ENCODE results near the gene ITSN1.

Gene ITSN1

GRCh38 chr21:33902349-33902748, 260.0 kb downstream of the ITSN1 start:
- TF ChIP-seq TCF4 (CRISPR knock-in tag; IDR thresholded peaks at IDR 0.05; ENCODE audit: borderline replicate concordance), result no peak
- no peak for TF ChIP-seq SNAI2 (CRISPR knock-in tag; IDR thresholded peaks at IDR 0.05)
- TF ChIP-seq POU6F1 (CRISPR knock-in tag; IDR thresholded peaks at IDR 0.05; ENCODE audit: borderline replicate concordance, low read depth), result no peak
- no peak for TF ChIP-seq ISL1 (CRISPR knock-in tag; IDR thresholded peaks at IDR 0.05)
- no peak for TF ChIP-seq TOX (CRISPR knock-in tag; IDR thresholded peaks at IDR 0.05; ENCODE audit: borderline replicate concordance)
- no peak for TF ChIP-seq GLIS3 (CRISPR knock-in tag; IDR thresholded peaks at IDR 0.05)
- no peak for TF ChIP-seq ESRRG (CRISPR knock-in tag; IDR thresholded peaks at IDR 0.05)
- no peak for TF ChIP-seq PPARA (CRISPR knock-in tag; IDR thresholded peaks at IDR 0.05; ENCODE audit: borderline replicate concordance)
- TF ChIP-seq, protein P1, sequence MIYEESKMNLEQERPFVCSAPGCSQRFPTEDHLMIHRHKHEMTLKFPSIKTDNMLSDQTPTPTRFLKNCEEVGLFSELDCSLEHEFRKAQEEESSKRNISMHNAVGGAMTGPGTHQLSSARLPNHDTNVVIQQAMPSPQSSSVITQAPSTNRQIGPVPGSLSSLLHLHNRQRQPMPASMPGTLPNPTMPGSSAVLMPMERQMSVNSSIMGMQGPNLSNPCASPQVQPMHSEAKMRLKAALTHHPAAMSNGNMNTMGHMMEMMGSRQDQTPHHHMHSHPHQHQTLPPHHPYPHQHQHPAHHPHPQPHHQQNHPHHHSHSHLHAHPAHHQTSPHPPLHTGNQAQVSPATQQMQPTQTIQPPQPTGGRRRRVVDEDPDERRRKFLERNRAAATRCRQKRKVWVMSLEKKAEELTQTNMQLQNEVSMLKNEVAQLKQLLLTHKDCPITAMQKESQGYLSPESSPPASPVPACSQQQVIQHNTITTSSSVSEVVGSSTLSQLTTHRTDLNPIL (CRISPR knock-in tag; IDR thresholded peaks at IDR 0.05; ENCODE audit: low read depth), result no peak
- no peak for TF ChIP-seq CSDC2 (CRISPR knock-in tag; IDR thresholded peaks at IDR 0.05)
- no peak for TF ChIP-seq ZNF8 (CRISPR knock-in tag; IDR thresholded peaks at IDR 0.05)
- ATAC-seq, result no peak

DNA sequence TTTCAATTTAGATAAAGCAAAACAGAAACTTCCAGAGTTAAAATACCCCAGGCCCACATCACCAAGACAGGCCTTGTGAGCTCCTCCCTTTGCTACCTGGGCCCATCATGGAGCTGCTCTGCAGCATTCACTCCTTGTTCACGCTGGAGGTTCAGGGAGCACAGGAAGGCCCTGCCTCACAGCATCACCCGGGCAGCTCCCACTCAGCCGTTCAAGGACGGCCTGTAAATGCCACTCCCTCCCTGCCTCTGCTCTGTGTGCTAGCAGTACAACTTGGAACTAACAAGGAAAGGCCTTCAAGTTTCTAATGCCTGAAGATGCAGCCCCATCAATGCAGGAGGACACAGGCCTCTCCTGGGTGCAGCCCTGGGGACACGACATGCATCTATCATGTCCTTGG, 261.7 kb downstream of the ITSN1 start:
- ATAC-seq, result no peak
- TF ChIP-seq ZC3H10 (CRISPR knock-in tag; IDR thresholded peaks at IDR 0.05), result no peak
- no peak for TF ChIP-seq TCF4 (CRISPR knock-in tag; IDR thresholded peaks at IDR 0.05; ENCODE audit: borderline replicate concordance)
- no peak for TF ChIP-seq SNAI2 (CRISPR knock-in tag; IDR thresholded peaks at IDR 0.05)
- no peak for TF ChIP-seq RARB (CRISPR knock-in tag; IDR thresholded peaks at IDR 0.05)
- no peak for TF ChIP-seq ESRRG (CRISPR knock-in tag; IDR thresholded peaks at IDR 0.05)
- TF ChIP-seq GLIS3 (CRISPR knock-in tag; IDR thresholded peaks at IDR 0.05), result no peak
- no peak for TF ChIP-seq TOX (CRISPR knock-in tag; IDR thresholded peaks at IDR 0.05; ENCODE audit: borderline replicate concordance)
- TF ChIP-seq, protein P1 (CRISPR knock-in tag; IDR thresholded peaks at IDR 0.05; ENCODE audit: low read depth), result no peak
- TF ChIP-seq PPARA (CRISPR knock-in tag; IDR thresholded peaks at IDR 0.05; ENCODE audit: borderline replicate concordance), result no peak
- TF ChIP-seq ZNF70 (CRISPR knock-in tag; IDR thresholded peaks at IDR 0.05), result no peak
- TF ChIP-seq BACH2 (CRISPR knock-in tag; IDR thresholded peaks at IDR 0.05; ENCODE audit: borderline replicate concordance), result no peak
- no peak for TF ChIP-seq ZNF565 (CRISPR knock-in tag; conservative IDR thresholded peaks at IDR 0.05; ENCODE audit: low read depth)
- no peak for TF ChIP-seq ISL1 (CRISPR knock-in tag; IDR thresholded peaks at IDR 0.05)
- TF ChIP-seq CSDC2 (CRISPR knock-in tag; IDR thresholded peaks at IDR 0.05), result no peak
- no peak for TF ChIP-seq ZNF8 (CRISPR knock-in tag; IDR thresholded peaks at IDR 0.05)
- TF ChIP-seq ARNTL (CRISPR knock-in tag; IDR thresholded peaks at IDR 0.05; ENCODE audit: borderline replicate concordance, low read depth), result no peak
- TF ChIP-seq CSRNP3 (CRISPR knock-in tag; IDR thresholded peaks at IDR 0.05), result no peak

GRCh38 chr21:33908760-33909159, 266.5 kb downstream of the ITSN1 start:
- no peak for ATAC-seq
- TF ChIP-seq GLIS3 (CRISPR knock-in tag; IDR thresholded peaks at IDR 0.05) (no peak), ISL1 (CRISPR knock-in tag; IDR thresholded peaks at IDR 0.05) (no peak), CSRNP3 (CRISPR knock-in tag; IDR thresholded peaks at IDR 0.05) (no peak), OSR1 (CRISPR knock-in tag; IDR thresholded peaks at IDR 0.05) (no peak), RARB (CRISPR knock-in tag; IDR thresholded peaks at IDR 0.05) (no peak), TSHZ2 (CRISPR knock-in tag; IDR thresholded peaks at IDR 0.05) (no peak), ZNF70 (CRISPR knock-in tag; IDR thresholded peaks at IDR 0.05) (no peak), ZC3H10 (CRISPR knock-in tag; IDR thresholded peaks at IDR 0.05) (no peak), SNAI2 (CRISPR knock-in tag; IDR thresholded peaks at IDR 0.05) (no peak), ZFP30 (CRISPR knock-in tag; IDR thresholded peaks at IDR 0.05) (no peak), PPARA (CRISPR knock-in tag; IDR thresholded peaks at IDR 0.05; ENCODE audit: borderline replicate concordance) (no peak)
- TF ChIP-seq, protein P1 (CRISPR knock-in tag; IDR thresholded peaks at IDR 0.05; ENCODE audit: low read depth), result no peak
- TF ChIP-seq, protein P2, sequence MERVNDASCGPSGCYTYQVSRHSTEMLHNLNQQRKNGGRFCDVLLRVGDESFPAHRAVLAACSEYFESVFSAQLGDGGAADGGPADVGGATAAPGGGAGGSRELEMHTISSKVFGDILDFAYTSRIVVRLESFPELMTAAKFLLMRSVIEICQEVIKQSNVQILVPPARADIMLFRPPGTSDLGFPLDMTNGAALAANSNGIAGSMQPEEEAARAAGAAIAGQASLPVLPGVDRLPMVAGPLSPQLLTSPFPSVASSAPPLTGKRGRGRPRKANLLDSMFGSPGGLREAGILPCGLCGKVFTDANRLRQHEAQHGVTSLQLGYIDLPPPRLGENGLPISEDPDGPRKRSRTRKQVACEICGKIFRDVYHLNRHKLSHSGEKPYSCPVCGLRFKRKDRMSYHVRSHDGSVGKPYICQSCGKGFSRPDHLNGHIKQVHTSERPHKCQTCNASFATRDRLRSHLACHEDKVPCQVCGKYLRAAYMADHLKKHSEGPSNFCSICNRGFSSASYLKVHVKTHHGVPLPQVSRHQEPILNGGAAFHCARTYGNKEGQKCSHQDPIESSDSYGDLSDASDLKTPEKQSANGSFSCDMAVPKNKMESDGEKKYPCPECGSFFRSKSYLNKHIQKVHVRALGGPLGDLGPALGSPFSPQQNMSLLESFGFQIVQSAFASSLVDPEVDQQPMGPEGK (CRISPR knock-in tag; IDR thresholded peaks at IDR 0.05; ENCODE audit: borderline replicate concordance), result no peak
